GM12873 (cell line): ENCODE results near the gene SRL.

ENCODE experiments used
- CTCF ChIP-seq: IDR thresholded peaks from 2 replicates; pipeline ENCODE4 v1.5.1; 2012; ENCODE audit warnings: low read depth, mild to moderate bottlenecking, moderate library complexity, low read length, control low read depth; ENCODE audit not compliant: insufficient read depth; ENCODE audit errors: missing control alignments

Gene SRL

GRCh38 chr16:4218202-4218601 lies 23.7 kb downstream of the SRL start:
- no peak for TF ChIP-seq CTCF

- TF ChIP-seq CTCF = no peak
Observed at GRCh38 chr16:4217204-4218131, 24.4 kb downstream of the SRL start.

GRCh38 chr16:4216596-4216995 lies 25.3 kb downstream of the SRL start:
- TF ChIP-seq CTCF = no peak

GRCh38 chr16:4215106-4215505 lies 26.8 kb downstream of the SRL start:
- no peak for TF ChIP-seq CTCF

- no peak for TF ChIP-seq CTCF
Observed at GRCh38 chr16:4214215-4214621, 27.7 kb downstream of the SRL start.

GRCh38 chr16:4213737-4214136 lies 28.1 kb downstream of the SRL start:
- no peak for TF ChIP-seq CTCF

GRCh38 chr16:4212934-4213296 lies 29.0 kb downstream of the SRL start:
- no peak for TF ChIP-seq CTCF
